Measurements from ENCODE around the gene SLC3A2. TPM values are rescaled to one million over a fixed set of nuclear protein-coding genes. Genes with fewer than 3 reads are reported as not detected.

SLC3A2 gene
- total RNA-seq, 3 donors from 2014 or later: 147 to 214 (median 171) TPM

DNA sequence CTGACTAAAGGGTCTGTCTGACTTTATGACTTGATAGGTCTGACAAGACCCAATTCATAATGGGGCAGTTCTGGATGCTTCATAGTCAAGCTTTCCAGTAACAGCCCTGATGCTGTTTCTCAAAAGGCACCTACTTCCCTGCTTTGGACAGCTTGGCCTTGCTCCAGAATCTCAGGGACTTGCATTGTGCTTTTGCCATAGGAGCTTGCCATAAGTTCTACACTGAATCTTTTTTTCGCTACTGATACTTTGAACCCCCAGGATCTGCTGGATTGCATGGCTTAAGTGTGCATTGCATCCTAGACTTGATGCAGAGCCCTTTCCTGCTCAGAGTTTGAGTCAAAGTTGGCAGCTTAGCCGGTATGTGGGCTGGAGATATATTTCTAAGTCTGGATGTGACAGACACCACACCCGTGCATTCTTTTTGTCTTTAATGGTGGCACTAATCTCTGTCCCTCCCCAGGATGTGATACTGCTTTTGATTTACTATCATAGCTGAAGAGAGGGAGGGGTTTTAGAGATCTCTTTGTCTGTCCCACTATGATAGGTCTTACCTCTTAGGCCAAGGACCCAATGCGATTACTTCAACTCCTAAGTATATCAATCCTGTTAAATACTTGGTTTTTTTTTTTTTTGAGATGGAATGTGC, 16.9 kb upstream of the SLC3A2 start:
- intact Hi-C loops (cut with DNase I; ENCODE audit: low total_unique reads): loop anchor here (10.0 kb wide), 1 partner anchor 79 kb away; the partner anchor contains the start of gene TMEM179B

DNA sequence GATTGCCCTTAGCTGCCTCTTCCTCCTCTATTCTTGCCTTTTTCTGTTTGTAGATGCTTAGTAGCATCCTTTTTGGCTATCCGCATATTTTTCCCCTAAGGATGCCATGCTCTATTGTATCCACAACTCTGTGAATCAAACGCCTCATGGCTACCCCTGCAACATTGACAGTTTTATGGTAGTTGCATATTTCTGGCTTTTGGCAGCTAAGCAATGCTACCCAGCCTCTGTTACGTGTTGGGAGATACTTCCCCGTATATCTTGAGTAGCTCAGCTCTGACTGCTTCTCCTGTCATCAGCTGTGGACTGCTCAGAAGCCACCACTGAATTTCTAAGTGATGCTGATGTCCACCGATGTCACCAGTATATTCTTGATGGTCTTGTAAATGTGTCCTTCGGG, 15.1 kb upstream of the SLC3A2 start:
- no peak overlapping the region for H3K4me3 ChIP-seq
- no peaks in the 10 kb centered on the region for H3K36me3 ChIP-seq
- H3K9me3 ChIP-seq: no peaks in the 10 kb centered on the region
- no peak for TF ChIP-seq POLR2AphosphoS5 (IDR thresholded peaks at IDR 0.05)
- no peak for TF ChIP-seq POLR2A (IDR thresholded peaks at IDR 0.05)
- TF ChIP-seq, protein P1, sequence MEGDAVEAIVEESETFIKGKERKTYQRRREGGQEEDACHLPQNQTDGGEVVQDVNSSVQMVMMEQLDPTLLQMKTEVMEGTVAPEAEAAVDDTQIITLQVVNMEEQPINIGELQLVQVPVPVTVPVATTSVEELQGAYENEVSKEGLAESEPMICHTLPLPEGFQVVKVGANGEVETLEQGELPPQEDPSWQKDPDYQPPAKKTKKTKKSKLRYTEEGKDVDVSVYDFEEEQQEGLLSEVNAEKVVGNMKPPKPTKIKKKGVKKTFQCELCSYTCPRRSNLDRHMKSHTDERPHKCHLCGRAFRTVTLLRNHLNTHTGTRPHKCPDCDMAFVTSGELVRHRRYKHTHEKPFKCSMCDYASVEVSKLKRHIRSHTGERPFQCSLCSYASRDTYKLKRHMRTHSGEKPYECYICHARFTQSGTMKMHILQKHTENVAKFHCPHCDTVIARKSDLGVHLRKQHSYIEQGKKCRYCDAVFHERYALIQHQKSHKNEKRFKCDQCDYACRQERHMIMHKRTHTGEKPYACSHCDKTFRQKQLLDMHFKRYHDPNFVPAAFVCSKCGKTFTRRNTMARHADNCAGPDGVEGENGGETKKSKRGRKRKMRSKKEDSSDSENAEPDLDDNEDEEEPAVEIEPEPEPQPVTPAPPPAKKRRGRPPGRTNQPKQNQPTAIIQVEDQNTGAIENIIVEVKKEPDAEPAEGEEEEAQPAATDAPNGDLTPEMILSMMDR (IDR thresholded peaks at IDR 0.05): no peak
- DNase-seq (ENCODE audit: low spot score in 2 of 2): no peak
- no peaks in the 10 kb centered on the region for H3K4me1 ChIP-seq
- H3K27ac ChIP-seq: no peak overlapping the region
- intact Hi-C loops (cut with DNase I; ENCODE audit: low total_unique reads): loop anchor here (10.0 kb wide), 1 partner anchor 81 kb away; the partner anchor contains the start of gene TMEM179B
- no peaks in the 10 kb centered on the region for H3K27me3 ChIP-seq

More for the DNA sequence above, 16.9 kb upstream of the SLC3A2 start:
- no peak for DNase-seq (ENCODE audit: low spot score in 2 of 2)
- no peaks in the 10 kb centered on the region for H3K36me3 ChIP-seq
- no peaks in the 10 kb centered on the region for H3K4me1 ChIP-seq
- no peak for TF ChIP-seq POLR2A (IDR thresholded peaks at IDR 0.05)
- TF ChIP-seq, protein P1 (IDR thresholded peaks at IDR 0.05): no peak
- no peak for TF ChIP-seq POLR2AphosphoS5 (IDR thresholded peaks at IDR 0.05)
- no peaks in the 10 kb centered on the region for H3K27me3 ChIP-seq
- H3K4me3 ChIP-seq: no peak overlapping the region
- H3K9me3 ChIP-seq: no peaks in the 10 kb centered on the region
- peak overlapping the region in 1 of 2 donors; percentile 21 for H3K27ac ChIP-seq

DNA sequence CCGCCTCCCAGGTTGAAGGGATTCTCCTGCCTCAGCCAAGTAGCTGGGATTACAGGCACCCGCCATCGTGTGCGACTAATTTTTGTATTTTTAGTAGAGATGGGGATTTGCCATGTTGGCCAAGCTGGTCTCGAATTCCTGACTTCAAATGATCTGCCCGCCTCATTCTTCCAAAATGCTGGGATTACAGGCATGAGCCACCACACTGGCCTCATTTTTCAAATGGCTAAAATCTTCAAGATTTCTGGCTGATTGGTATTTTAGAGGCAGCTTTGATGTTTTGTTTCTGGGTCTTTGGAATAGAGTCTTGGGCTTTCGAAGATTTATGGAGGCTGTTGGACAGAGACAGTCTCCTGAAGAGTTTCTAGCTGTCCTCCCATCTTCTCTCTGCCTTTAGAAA, 5.8 kb upstream of the SLC3A2 start:
- intact Hi-C loops (cut with DNase I; ENCODE audit: low total_unique reads): loop anchor here (10.0 kb wide), 1 partner anchor 480 kb away; no protein-coding TSS in a partner anchor
- TF ChIP-seq POLR2A (IDR thresholded peaks at IDR 0.05) (no peak), POLR2AphosphoS5 (IDR thresholded peaks at IDR 0.05) (no peak)
- TF ChIP-seq, protein P1 (IDR thresholded peaks at IDR 0.05): no peak
- no peak for DNase-seq (ENCODE audit: low spot score in 2 of 2)
- no peak overlapping the region for H3K27ac ChIP-seq
- no peaks in the 10 kb centered on the region for H3K9me3 ChIP-seq
- H3K36me3 ChIP-seq: no peaks in the 10 kb centered on the region
- H3K4me1 ChIP-seq: peaks cover 0 to 12% of the 10 kb centered on the region in 2 donors
- H3K4me3 ChIP-seq: no peak overlapping the region
- H3K27me3 ChIP-seq: no peaks in the 10 kb centered on the region

DNA sequence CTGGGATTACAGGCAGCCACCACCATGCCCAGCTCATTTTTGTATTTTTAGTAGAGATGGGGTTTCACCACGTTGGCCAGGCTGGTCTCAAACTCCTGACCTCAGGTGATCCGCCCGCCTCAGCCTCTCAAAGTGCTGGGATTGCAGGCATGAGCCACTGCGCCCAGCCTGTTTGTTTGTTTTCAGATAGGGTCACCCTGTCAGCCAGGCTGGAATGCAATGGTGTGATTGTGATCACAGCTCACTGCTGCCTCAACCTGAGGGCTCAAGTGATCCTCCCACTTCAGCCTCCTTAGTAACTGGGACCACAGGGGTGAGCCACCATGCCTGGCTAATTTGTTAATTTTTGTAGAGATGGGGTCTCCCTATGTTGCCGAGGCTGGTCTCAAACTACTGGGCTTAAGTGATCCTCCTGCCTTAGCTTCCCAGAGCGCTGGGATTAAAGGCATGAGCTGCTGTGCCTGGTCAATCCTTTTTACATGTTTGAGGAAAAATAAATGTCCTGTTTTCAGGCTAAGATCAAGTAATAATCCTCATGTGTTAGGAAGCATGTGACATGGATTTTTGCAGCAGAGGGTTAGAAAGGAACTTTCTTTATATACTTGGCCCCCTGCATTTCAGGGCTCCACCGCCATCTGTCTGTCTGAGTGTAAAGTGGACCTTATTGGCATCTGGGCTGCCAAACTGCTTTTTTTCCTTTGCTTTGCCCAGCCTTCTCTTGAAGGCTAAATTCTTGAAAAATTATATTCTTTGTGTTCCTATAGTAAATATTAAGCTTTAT, 4.8 kb upstream of the SLC3A2 start:
- no peak overlapping the region for H3K27ac ChIP-seq
- TF ChIP-seq, protein P1 (IDR thresholded peaks at IDR 0.05): no peak
- TF ChIP-seq POLR2AphosphoS5 (IDR thresholded peaks at IDR 0.05) (no peak), POLR2A (IDR thresholded peaks at IDR 0.05) (no peak)
- H3K4me1 ChIP-seq: peaks cover 0 to 14% of the 10 kb centered on the region in 2 donors
- no peaks in the 10 kb centered on the region for H3K27me3 ChIP-seq
- H3K36me3 ChIP-seq: no peaks in the 10 kb centered on the region
- no peak overlapping the region for H3K4me3 ChIP-seq
- H3K9me3 ChIP-seq: no peaks in the 10 kb centered on the region
- no peak for DNase-seq (ENCODE audit: low spot score in 2 of 2)
- intact Hi-C loops (cut with DNase I; ENCODE audit: low total_unique reads): loop anchor here (10.0 kb wide), 1 partner anchor 481 kb away; no protein-coding TSS in a partner anchor

DNA sequence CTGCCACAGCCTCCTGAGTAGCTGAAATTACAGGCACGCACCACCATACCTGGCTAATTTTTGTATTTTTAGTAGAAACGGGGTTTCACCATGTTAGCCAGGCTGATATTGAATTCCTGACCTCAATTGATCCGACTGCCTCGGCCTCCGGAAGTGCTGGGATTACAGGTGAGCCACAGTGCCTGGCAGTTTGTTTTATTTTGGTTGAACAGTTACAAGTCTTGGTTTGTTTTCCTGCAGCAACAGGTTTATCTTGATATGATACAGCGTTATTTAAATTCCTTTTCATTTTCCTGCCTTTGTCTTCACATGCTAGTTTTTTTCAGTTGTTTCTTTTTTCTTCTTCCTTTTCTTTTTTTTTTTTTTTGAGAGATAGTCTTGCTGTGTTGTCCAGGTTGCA, 4.0 kb upstream of the SLC3A2 start:
- H3K27ac ChIP-seq: no peak overlapping the region
- DNase-seq (ENCODE audit: low spot score in 2 of 2): no peak
- no peaks in the 10 kb centered on the region for H3K9me3 ChIP-seq
- H3K4me1 ChIP-seq: peaks cover 0 to 14% of the 10 kb centered on the region in 2 donors
- H3K36me3 ChIP-seq: no peaks in the 10 kb centered on the region
- intact Hi-C loops (cut with DNase I; ENCODE audit: low total_unique reads): loop anchor here (10.0 kb wide), 1 partner anchor 482 kb away; no protein-coding TSS in a partner anchor
- no peak overlapping the region for H3K4me3 ChIP-seq
- H3K27me3 ChIP-seq: no peaks in the 10 kb centered on the region
- TF ChIP-seq POLR2A (IDR thresholded peaks at IDR 0.05) (no peak), POLR2AphosphoS5 (IDR thresholded peaks at IDR 0.05) (no peak)
- TF ChIP-seq, protein P1 (IDR thresholded peaks at IDR 0.05): no peak

Data from breast epithelium (tissue), 4 donors.